ENCODE data around the gene DPP8.
"Not testable (repeated sequence)": the region's sequence is repeated elsewhere in the genome, so short reads cannot be mapped to it uniquely, and the experiment has no call there.

Gene DPP8

GRCh38 chr15:65516997-65517865 lies at the start of gene DPP8:
TSS of gene DPP8 (minus strand) at chr15:65517689. CDS start at chr15:65512553, 5,136 bp downstream.
- DNase-seq, result peak; percentile 90 to 95

GRCh38 chr15:65561934-65562333 lies 44.4 kb upstream of the DPP8 start:
- DNase-seq, result no peak

GRCh38 chr15:65559941-65560340 lies 42.5 kb upstream of the DPP8 start:
- no peak for DNase-seq

GRCh38 chr15:65558997-65559760 lies 41.7 kb upstream of the DPP8 start:
- DNase-seq, result no peak

- DNase-seq, result no peak
Observed at GRCh38 chr15:65558336-65558735, 40.8 kb upstream of the DPP8 start.

GRCh38 chr15:65556622-65557021 lies 39.1 kb upstream of the DPP8 start:
- DNase-seq, result no peak

GRCh38 chr15:65553691-65554090 lies 36.2 kb upstream of the DPP8 start:
- no peak for DNase-seq

- DNase-seq, result not testable (repeated sequence)
Observed at GRCh38 chr15:65552851-65553250, 35.4 kb upstream of the DPP8 start.

GRCh38 chr15:65551183-65551582 lies 33.7 kb upstream of the DPP8 start:
- DNase-seq, result no peak

GRCh38 chr15:65550681-65551098 lies 33.2 kb upstream of the DPP8 start:
- DNase-seq, result no peak

GRCh38 chr15:65549288-65549687 lies 31.8 kb upstream of the DPP8 start:
- DNase-seq, result not testable (repeated sequence)

GRCh38 chr15:65547841-65548240 lies 30.4 kb upstream of the DPP8 start:
- no peak for DNase-seq

- no peak for DNase-seq
Observed at GRCh38 chr15:65541231-65541820, 23.8 kb upstream of the DPP8 start.

GRCh38 chr15:65540314-65540713 lies 22.8 kb upstream of the DPP8 start:
- DNase-seq, result no peak

GRCh38 chr15:65535192-65535591 lies 17.7 kb upstream of the DPP8 start:
- DNase-seq, result no peak

- DNase-seq, result no peak
Observed at GRCh38 chr15:65533057-65533756, 15.7 kb upstream of the DPP8 start.

GRCh38 chr15:65532738-65533051 lies 15.2 kb upstream of the DPP8 start:
- no peak for DNase-seq

- DNase-seq, result peak; percentile 86 to 91
Observed at GRCh38 chr15:65530318-65531111, 13.0 kb upstream of the DPP8 start, which contains the start of gene HACD3. TSS of gene HACD3 (plus strand) at chr15:65530463. CDS start at chr15:65530632, 169 bp downstream.

GRCh38 chr15:65529762-65530317 lies 12.4 kb upstream of the DPP8 start:
- DNase-seq, result no peak

- no peak for DNase-seq
Observed at GRCh38 chr15:65528461-65529060, 11.1 kb upstream of the DPP8 start.

- DNase-seq, result no peak
Observed at GRCh38 chr15:65525622-65526021, 8.1 kb upstream of the DPP8 start.
